H1 (cell line): ENCODE data around the gene NUP210. TPM values are rescaled to one million over a fixed set of nuclear protein-coding genes. Genes with fewer than 3 reads are reported as not detected.
A peak's percentile ranks its signal among the peaks of the same experiment; 100 is the strongest.

Source experiments
- CTCF ChIA-PET: fragments of 300-600 bp; sonication (Branson Sonifier 250); formaldehyde crosslinking; loops from one replicate; lab custom pipeline; 2021; ENCODE audit not compliant: partially characterized antibody; lab: Charles Lee
- POLR2A ChIA-PET: fragments of 300-600 bp; sonication (Branson Sonifier 250); formaldehyde crosslinking; loops from one replicate; lab custom pipeline; 2021; ENCODE audit warnings: inconsistent platforms; ENCODE audit not compliant: partially characterized antibody; lab: Charles Lee
- DNase-seq, 2 experiments: peaks; one replicate each; pipeline versions ENCODE4 v3.0.0 to v3.0.0-alpha.2; 2010 to 2022; ENCODE audit warnings: low spot score in 2 of 2, low read depth in 1 of 2, mixed read lengths in 1 of 2
- FAIRE-seq: peaks from 2 replicates; lab custom pipeline; 2011; peaks lifted over from hg19 to GRCh38; lab: Jason Lieb, UNC
- H2AFZ ChIP-seq: 2 replicates; pipeline ENCODE4 v1.8.1; 2012; ENCODE audit warnings: low read length, inconsistent platforms
- H2AK5ac ChIP-seq: 2 replicates; pipeline ENCODE4 v1.6.1; 2013; ENCODE audit warnings: low read depth, low read length
- H2BK120ac ChIP-seq: replicated peaks from 2 replicates; pipeline ENCODE3; 2013; ENCODE audit warnings: low read depth, low read length, inconsistent platforms
- H2BK12ac ChIP-seq: 2 replicates; pipeline ENCODE4 v1.6.1; 2013; ENCODE audit warnings: low read depth, low read length
- H2BK15ac ChIP-seq: 2 replicates; pipeline ENCODE4 v1.6.1; 2013; ENCODE audit warnings: low read length
- H2BK20ac ChIP-seq: 2 replicates; pipeline ENCODE4 v1.6.1; 2013; ENCODE audit warnings: low read length
- H2BK5ac ChIP-seq: 2 replicates; pipeline ENCODE4 v1.6.1; 2013; ENCODE audit warnings: low read depth, low read length
- H3K14ac ChIP-seq: 2 replicates; pipeline ENCODE4 v1.6.1; 2013; ENCODE audit warnings: inconsistent platforms; ENCODE audit not compliant: insufficient read length
- H3K18ac ChIP-seq: 2 replicates; pipeline ENCODE4 v1.6.1; 2013; ENCODE audit warnings: low read length; ENCODE audit errors: extremely low read depth
- H3K23ac ChIP-seq: 2 replicates; pipeline ENCODE4 v1.6.1; 2013; ENCODE audit warnings: inconsistent platforms; ENCODE audit not compliant: insufficient read length
- H3K23me2 ChIP-seq: 2 replicates; pipeline ENCODE4 v1.6.1; 2013; ENCODE audit warnings: low read depth, low read length
- H3K27ac ChIP-seq: 2 replicates; pipeline ENCODE4 v1.6.1; 2011; ENCODE audit warnings: low read depth, low read length, inconsistent platforms
- H3K27me3 ChIP-seq, 4 experiments: replicated peaks in 1 of 4; 1 replicate in 1 of 4; 2 replicates in 3 of 4; pipeline versions ENCODE4 v1.6.1 to v1.8.1; 2011 to 2013; ENCODE audit warnings: low read length in 3 of 4, mild to moderate bottlenecking in 3 of 4, inconsistent platforms in 2 of 4, mixed read lengths in 2 of 4, moderate library complexity in 1 of 4; ENCODE audit not compliant: control insufficient read depth in 3 of 4, insufficient read depth in 3 of 4; ENCODE audit errors: extremely low read depth in 1 of 4
- H3K36me3 ChIP-seq, 4 experiments: 2 replicates each; pipeline versions ENCODE4 v1.6.1 to v1.8.1; 2011 to 2013; ENCODE audit warnings: mild to moderate bottlenecking in 4 of 4, low read length in 3 of 4, moderate library complexity in 2 of 4, control low read depth in 1 of 4, inconsistent platforms in 1 of 4; ENCODE audit not compliant: insufficient read depth in 4 of 4, control insufficient read depth in 2 of 4
- H3K4ac ChIP-seq: replicated peaks from 2 replicates; pipeline ENCODE3; 2013; ENCODE audit warnings: low read length, low read depth, mixed read lengths, inconsistent platforms; ENCODE audit not compliant: insufficient read length
- H3K4me1 ChIP-seq, 4 experiments: replicated peaks in 1 of 4; 1 replicate in 1 of 4; 2 replicates in 3 of 4; pipeline versions ENCODE4 v1.6.1 to v1.8.1; 2011 to 2013; ENCODE audit warnings: low read length in 3 of 4, inconsistent platforms in 2 of 4, mixed read lengths in 1 of 4; ENCODE audit not compliant: insufficient read depth in 4 of 4, control insufficient read depth in 3 of 4
- H3K4me2 ChIP-seq, 2 experiments: 2 replicates each; pipeline versions ENCODE4 v1.6.1 to v1.8.1; 2011 to 2013; ENCODE audit warnings: low read depth in 2 of 2, low read length in 2 of 2, control low read depth in 1 of 2, inconsistent platforms in 1 of 2, mild to moderate bottlenecking in 1 of 2; ENCODE audit not compliant: insufficient read depth in 1 of 2
- H3K4me3 ChIP-seq, 4 experiments: fragments of 200-600, 300-600 bp in 1 of 4; sonication (generic), shearing (Covaris generic), sonication (Bioruptor Twin) in 1 of 4; 2 replicates each; pipeline versions ENCODE4 v1.5.1 to v1.8.1; 2011 to 2016; ENCODE audit warnings: low read length in 4 of 4, low read depth in 3 of 4, control low read depth in 2 of 4, inconsistent platforms in 2 of 4, mild to moderate bottlenecking in 2 of 4, mixed read lengths in 1 of 4, moderate library complexity in 1 of 4; ENCODE audit not compliant: insufficient read depth in 2 of 4; ENCODE audit errors: extremely low read depth in 1 of 4
- H3K56ac ChIP-seq: replicated peaks from 2 replicates; pipeline ENCODE3; 2013; ENCODE audit warnings: low read depth, mild to moderate bottlenecking, mixed read lengths, low read length, inconsistent platforms; ENCODE audit not compliant: insufficient read length
- H3K79me1 ChIP-seq: 2 replicates; pipeline ENCODE4 v1.6.1; 2013; ENCODE audit warnings: low read depth, low read length, control low read depth
- H3K79me2 ChIP-seq, 2 experiments: 2 replicates each; pipeline versions ENCODE4 v1.6.1 to v1.8.1; 2012 to 2013; ENCODE audit warnings: low read length in 2 of 2, mild to moderate bottlenecking in 2 of 2, inconsistent platforms in 1 of 2; ENCODE audit not compliant: insufficient read depth in 2 of 2, control insufficient read depth in 1 of 2
- H3K9ac ChIP-seq, 4 experiments: replicated peaks in 1 of 4; 1 replicate in 1 of 4; 2 replicates in 3 of 4; pipeline versions ENCODE4 v1.6.1 to v1.8.1; 2011 to 2013; ENCODE audit warnings: low read depth in 3 of 4, low read length in 3 of 4, control low read depth in 2 of 4, mild to moderate bottlenecking in 2 of 4, moderate library complexity in 2 of 4, inconsistent platforms in 1 of 4; ENCODE audit errors: extremely low read depth in 1 of 4
- H3K9me3 ChIP-seq, 2 experiments: 2 replicates each; pipeline versions ENCODE4 v1.6.1 to v1.8.1; 2012 to 2013; ENCODE audit warnings: mild to moderate bottlenecking in 2 of 2, moderate library complexity in 2 of 2, control low read depth in 1 of 2, inconsistent platforms in 1 of 2, low read depth in 1 of 2, low read length in 1 of 2, mixed read lengths in 1 of 2; ENCODE audit not compliant: insufficient read depth in 2 of 2
- H4K20me1 ChIP-seq, 2 experiments: replicated peaks in 1 of 2; 2 replicates each; pipeline versions ENCODE3 to v1.8.1; 2011 to 2013; ENCODE audit warnings: inconsistent platforms in 2 of 2, low read length in 2 of 2, mild to moderate bottlenecking in 1 of 2; ENCODE audit not compliant: insufficient read depth in 2 of 2, control insufficient read depth in 1 of 2
- H4K5ac ChIP-seq: 2 replicates; pipeline ENCODE4 v1.6.1; 2013; ENCODE audit warnings: low read length, low read depth, mixed read lengths, inconsistent platforms; ENCODE audit not compliant: insufficient read length
- H4K8ac ChIP-seq: 2 replicates; pipeline ENCODE4 v1.8.0; 2013; ENCODE audit warnings: mild to moderate bottlenecking, moderate library complexity, low read length, inconsistent platforms; ENCODE audit not compliant: insufficient read depth; ENCODE audit errors: extremely low read depth
- H4K91ac ChIP-seq: replicated peaks from 2 replicates; pipeline ENCODE3; 2013; ENCODE audit warnings: low read length, mixed read lengths, inconsistent platforms; ENCODE audit not compliant: insufficient read length
- ATF3 ChIP-seq: IDR thresholded peaks from 2 replicates; pipeline ENCODE4 v1.6.1; 2011; ENCODE audit warnings: low read depth, mild to moderate bottlenecking, low read length; ENCODE audit not compliant: insufficient read depth
- CBX8 ChIP-seq: fragments of 300-800, 300-1000 bp; sonication (generic); IDR thresholded peaks from 2 replicates; pipeline ENCODE4 v1.7.1; 2016; ENCODE audit warnings: low read depth, low read length, borderline replicate concordance
- CTBP2 ChIP-seq: IDR thresholded peaks from 2 replicates; pipeline ENCODE4 v1.7.0; 2011; ENCODE audit warnings: borderline replicate concordance, mild to moderate bottlenecking, moderate library complexity, mixed read lengths, low read length; ENCODE audit not compliant: insufficient read depth, insufficient read length
- EZH2 ChIP-seq: fragments of 200-600 bp; sonication (generic); IDR thresholded peaks from 2 replicates; pipeline ENCODE4 v1.7.1; 2012; ENCODE audit warnings: low read depth, mild to moderate bottlenecking, moderate library complexity, low read length, inconsistent platforms; ENCODE audit not compliant: severe bottlenecking
- GTF2F1 ChIP-seq: IDR thresholded peaks from 2 replicates; pipeline ENCODE4 v1.6.1; 2012; ENCODE audit warnings: low read depth, low read length, improper control_type of control experiment, borderline replicate concordance
- HDAC6 ChIP-seq: IDR thresholded peaks from one replicate; pipeline ENCODE4 v1.7.1; 2012; ENCODE audit warnings: low read depth, mild to moderate bottlenecking, inconsistent platforms, low read length, moderate library complexity
- NANOG ChIP-seq: IDR thresholded peaks from 2 replicates; pipeline ENCODE4 v1.6.1; 2011; ENCODE audit warnings: low read length, low read depth, mild to moderate bottlenecking, inconsistent platforms; ENCODE audit not compliant: insufficient read depth, poor library complexity, severe bottlenecking
- NRF1 ChIP-seq: IDR thresholded peaks from 2 replicates; pipeline ENCODE4 v1.6.1; 2011; ENCODE audit warnings: mild to moderate bottlenecking, low read depth, low read length, improper control_type of control experiment
- SP4 ChIP-seq: IDR thresholded peaks from 2 replicates; pipeline ENCODE4 v1.6.1; 2012; ENCODE audit warnings: low read length, inconsistent platforms
- SUZ12 ChIP-seq: fragments of 200-600 bp; sonication (generic); IDR thresholded peaks from 2 replicates; pipeline ENCODE4 v1.6.1; 2012; ENCODE audit warnings: mild to moderate bottlenecking, inconsistent platforms, low read length, moderate library complexity, mixed read lengths
- TCF12 ChIP-seq: IDR thresholded peaks from 2 replicates; pipeline ENCODE4 v1.6.1; 2011; ENCODE audit warnings: low read depth, mild to moderate bottlenecking, low read length
- WGBS, 2 experiments: shearing (Covaris generic) in 1 of 2; methylation state at CpG; one replicate each; pipeline versions ENCODE4 v1.1.6 to v1.1.7; 2013 to 2015; ENCODE audit warnings: low lambda C conversion rate in 2 of 2, mixed read lengths in 2 of 2, inconsistent platforms in 1 of 2, low coverage in 1 of 2, missing lambda C conversion rate in 1 of 2; ENCODE audit not compliant: insufficient replicate concordance in 2 of 2, insufficient coverage in 1 of 2, insufficient read length in 1 of 2; ENCODE audit errors: extremely low coverage in 1 of 2, missing lambda C conversion rate in 1 of 2; 5-methylcytosine and 5-hydroxymethylcytosine counted together
- polyA plus RNA-seq, 7 experiments: library from polyadenylated mRNA; depleted of rRNA in 3 of 7; stranded (reverse) in 5 of 7; unstranded in 2 of 7; fragments of >200 nt in 5 of 7; fragments of 200-250 nt in 2 of 7; gene quantifications; 1 replicate in 5 of 7; 2 replicates in 1 of 7; 4 replicates in 1 of 7; pipeline versions ENCODE4 v1.2.1 to v1.2.3, GENCODE V29; 2011 to 2013; ENCODE audit warnings: missing spikeins in 2 of 7, mixed read lengths in 2 of 7
- total RNA-seq: library from RNA; stranded (reverse); fragmentation: NEBNext Ultra II Directional; extraction: Animal tissue kit (Norgen Biotek cat#: 25700); gene quantifications from 2 replicates; pipeline ENCODE4 v1.2.1, GENCODE V29; 2021

NUP210 gene
- total and polyA plus RNA-seq, 2 of the 8 experiments (the other 6 are each of a cell fraction or from before 2014, with no cell fraction given) = 51.0 to 53.7 TPM

GRCh38 chr3:13288732-13289718 lies 131.1 kb downstream of the NUP210 start:
- Histone ChIP-seq H3K27me3 (peaks cover 0 to 1% (median 1%) of the 10 kb centered on the region in 4 experiments; a peak in 4 of 7 replicates), H2BK120ac (no peak overlapping the region), H4K91ac (no peak overlapping the region), H2BK20ac (no peak overlapping the region), H3K4me3 (no peak overlapping the region), H3K36me3 (no peaks in the 10 kb centered on the region), H3K79me1 (no peaks in the 10 kb centered on the region), H2AK5ac (no peak overlapping the region), H2BK15ac (peak overlapping the region; percentile 63; the same call in 1 of the 2 replicates), H3K23ac (no peak overlapping the region), H3K14ac (no peak overlapping the region), H4K5ac (no peak overlapping the region), H3K27ac (no peak overlapping the region), H3K4me2 (no peak overlapping the region), H3K4me1 (peaks cover 0 to 9% (median 6%) of the 10 kb centered on the region in 4 experiments; a peak in 4 of 7 replicates), H4K20me1 (no peaks in the 10 kb centered on the region), H2BK5ac (no peak overlapping the region), H3K18ac (no peak overlapping the region), H4K8ac (no peak overlapping the region), H3K23me2 (no peaks in the 10 kb centered on the region), H3K4ac (no peak overlapping the region), H3K9me3 (peaks cover 3 to 12% of the 10 kb centered on the region in 2 experiments), H2AFZ (no peak overlapping the region), H3K79me2 (no peaks in the 10 kb centered on the region), H2BK12ac (0 out of 2 replicates have a peak overlapping the region, but pooled peaks have one; percentile 18), H3K56ac (no peak overlapping the region), H3K9ac (no peak overlapping the region)
- FAIRE-seq (no peak), DNase-seq (no peak)
- POLR2A ChIA-PET = no interaction called here
- 87% methylated on average over 10 of the region's 10 CpGs; no CpG with 5 or more reads in 1 of the 2 experiments for WGBS, 2 experiments
- CTCF ChIA-PET = no interaction called here
- no peak for TF ChIP-seq SP4
- no peak for TF ChIP-seq GTF2F1
- no peak for TF ChIP-seq SUZ12
- no peak for TF ChIP-seq NANOG
- no peak for TF ChIP-seq HDAC6
- no peak for TF ChIP-seq NRF1
- no peak for TF ChIP-seq TCF12
- no peak for TF ChIP-seq CTBP2
- no peak for TF ChIP-seq CBX8
- no peak for TF ChIP-seq ATF3
- TF ChIP-seq EZH2 = no peak
